Neural cell (in vitro differentiated cells): Measurements from ENCODE around the gene PBOV1. TPM values are rescaled to one million over a fixed set of nuclear protein-coding genes. Genes with fewer than 3 reads are reported as not detected.

Experiments used
- H2AFZ ChIP-seq: fragments of 200-600, 300-800 bp; sonication (generic), shearing (Covaris generic); 2 replicates; pipeline ENCODE4 v1.6.0; 2014; ENCODE audit warnings: low read depth, mild to moderate bottlenecking, antibody characterized with exemption, low read length, moderate library complexity
- H3F3A ChIP-seq: fragments of 200-600 bp; shearing (Covaris generic); 2 replicates; pipeline ENCODE4 v1.6.1; 2016; ENCODE audit warnings: mild to moderate bottlenecking, moderate library complexity, mixed read lengths, antibody characterized with exemption, low read length; ENCODE audit not compliant: insufficient read depth, poor library complexity, severe bottlenecking
- H3K27ac ChIP-seq: fragments of 200-600, 300-800 bp; sonication (generic), shearing (Covaris generic); 2 replicates; pipeline ENCODE4 v1.5.1; 2014; ENCODE audit warnings: mild to moderate bottlenecking, low read length, moderate library complexity
- H3K27me3 ChIP-seq: fragments of 300-800, 200-600 bp; sonication (generic), shearing (Covaris generic); 2 replicates; pipeline ENCODE4 v1.6.0; 2014; ENCODE audit warnings: mild to moderate bottlenecking, low read depth, low read length, moderate library complexity; ENCODE audit not compliant: insufficient read depth
- H3K36me3 ChIP-seq: fragments of 300-800, 200-600 bp; sonication (generic), shearing (Covaris generic); 2 replicates; pipeline ENCODE4 v1.5.1; 2014; ENCODE audit warnings: mild to moderate bottlenecking, antibody characterized with exemption, low read length, moderate library complexity; ENCODE audit not compliant: insufficient read depth
- H3K4me2 ChIP-seq: fragments of 300-800, 200-600 bp; sonication (generic), shearing (Covaris generic); 2 replicates; pipeline ENCODE4 v1.6.0; 2014; ENCODE audit warnings: mild to moderate bottlenecking, low read length
- H3K4me3 ChIP-seq: fragments of 300-800, 200-600 bp; sonication (generic), shearing (Covaris generic); 2 replicates; pipeline ENCODE4 v1.5.1; 2014; ENCODE audit warnings: mild to moderate bottlenecking, low read length, moderate library complexity
- H3K79me2 ChIP-seq: fragments of 200-600 bp; shearing (Covaris generic); replicated peaks from 2 replicates; pipeline ENCODE4 v1.6.0; 2014; ENCODE audit warnings: mild to moderate bottlenecking, low read length, moderate library complexity; ENCODE audit not compliant: insufficient read depth
- H3K9ac ChIP-seq: fragments of 300-800, 200-600 bp; sonication (generic), shearing (Covaris generic); 2 replicates; pipeline ENCODE4 v1.6.1; 2016; ENCODE audit warnings: mild to moderate bottlenecking, low read length, mixed read lengths
- H3K9me2 ChIP-seq: fragments of 200-600 bp; shearing (Covaris generic); 2 replicates; pipeline ENCODE4 v1.6.1; 2016; ENCODE audit warnings: mild to moderate bottlenecking, low read length, mixed read lengths; ENCODE audit not compliant: insufficient read depth
- H3K9me3 ChIP-seq: fragments of 200-600, 300-800 bp; sonication (generic), shearing (Covaris generic); 2 replicates; pipeline ENCODE4 v1.6.1; 2016; ENCODE audit warnings: mild to moderate bottlenecking, mixed run types, low read length, moderate library complexity, mixed read lengths
- H4K20me1 ChIP-seq: fragments of 200-600 bp; shearing (Covaris generic); 2 replicates; pipeline ENCODE4 v1.6.1; 2016; ENCODE audit warnings: mild to moderate bottlenecking, mixed run types; ENCODE audit not compliant: insufficient read depth
- CTCF ChIP-seq: fragments of 450-650 bp; IDR thresholded peaks from 2 replicates; pipeline ENCODE4 v1.5.1; 2014; ENCODE audit warnings: antibody characterized with exemption, mild to moderate bottlenecking, moderate library complexity; ENCODE audit not compliant: poor library complexity, severe bottlenecking
- EP300 ChIP-seq: fragments of 450-650 bp; conservative IDR thresholded peaks from 2 replicates; pipeline ENCODE4 v1.6.1; 2014; ENCODE audit warnings: antibody characterized with exemption, mild to moderate bottlenecking, moderate library complexity; ENCODE audit not compliant: poor library complexity, severe bottlenecking
- EZH2 ChIP-seq: fragments of 200-600, 300-800 bp; shearing (Covaris generic), sonication (generic); IDR thresholded peaks from 2 replicates; pipeline ENCODE4 v1.6.1; 2014; ENCODE audit warnings: antibody characterized with exemption, low read length, borderline replicate concordance, mild to moderate bottlenecking; ENCODE audit not compliant: insufficient read depth, poor library complexity, severe bottlenecking
- MXI1 ChIP-seq: fragments of 450-650 bp; conservative IDR thresholded peaks from 2 replicates; pipeline ENCODE4 v1.6.1; 2014; ENCODE audit warnings: antibody characterized with exemption, mild to moderate bottlenecking; ENCODE audit not compliant: poor library complexity, severe bottlenecking
- POLR2AphosphoS5 ChIP-seq: IDR thresholded peaks from 2 replicates; pipeline ENCODE4 v1.6.1; 2012
- RAD21 ChIP-seq: fragments of 450-650 bp; conservative IDR thresholded peaks from 2 replicates; pipeline ENCODE4 v1.6.1; 2014; ENCODE audit warnings: antibody characterized with exemption, mild to moderate bottlenecking, moderate library complexity
- REST ChIP-seq: IDR thresholded peaks from 2 replicates; pipeline ENCODE4 v1.6.1; 2012; ENCODE audit warnings: borderline replicate concordance
- TAF1 ChIP-seq: IDR thresholded peaks from 2 replicates; pipeline ENCODE4 v1.6.1; 2012; ENCODE audit warnings: low read depth
- polyA plus RNA-seq: library from polyadenylated mRNA; depleted of rRNA; stranded (reverse); fragments of >200 nt; gene quantifications from 2 replicates; pipeline ENCODE4 v1.2.3, GENCODE V29; 2014

The PBOV1 gene
- polyA plus RNA-seq, 1 donor from 2014 or later, result not detected

- no peaks in the 10 kb centered on the region for H4K20me1 ChIP-seq
- H3K79me2 ChIP-seq, result no peaks in the 10 kb centered on the region
- no peaks in the 10 kb centered on the region for H3K9me3 ChIP-seq
- H3K36me3 ChIP-seq, result no peaks in the 10 kb centered on the region
- no peak overlapping the region for H3K4me3 ChIP-seq
- H3F3A ChIP-seq, result no peaks in the 10 kb centered on the region
- H3K27me3 ChIP-seq, result no peaks in the 10 kb centered on the region
- no peak for TF ChIP-seq EP300
- TF ChIP-seq CTCF, result no peak
- H3K9ac ChIP-seq, result no peak overlapping the region
- no peak overlapping the region for H3K27ac ChIP-seq
- H3K4me2 ChIP-seq, result no peak overlapping the region
- no peak overlapping the region for H2AFZ ChIP-seq
- no peaks in the 10 kb centered on the region for H3K9me2 ChIP-seq
Observed at GRCh38 chr6:138182939-138183789, 35.1 kb downstream of the PBOV1 start.

- no peak overlapping the region for H3K4me2 ChIP-seq
- no peaks in the 10 kb centered on the region for H3K27me3 ChIP-seq
- no peaks in the 10 kb centered on the region for H3K36me3 ChIP-seq
- H4K20me1 ChIP-seq, result no peaks in the 10 kb centered on the region
- TF ChIP-seq POLR2AphosphoS5 (no peak), TAF1 (no peak), REST (no peak), EP300 (no peak), CTCF (no peak), MXI1 (no peak), RAD21 (no peak), EZH2 (no peak)
- H3K9ac ChIP-seq, result no peak overlapping the region
- H3K9me3 ChIP-seq, result no peaks in the 10 kb centered on the region
- H2AFZ ChIP-seq, result no peak overlapping the region
- no peak overlapping the region for H3K27ac ChIP-seq
- no peaks in the 10 kb centered on the region for H3K9me2 ChIP-seq
- no peaks in the 10 kb centered on the region for H3K79me2 ChIP-seq
- no peak overlapping the region for H3K4me3 ChIP-seq
- no peaks in the 10 kb centered on the region for H3F3A ChIP-seq
Observed at GRCh38 chr6:138176652-138177232, 41.5 kb downstream of the PBOV1 start.
